ENCODE data around the gene STOX1.

The STOX1 gene

DNA sequence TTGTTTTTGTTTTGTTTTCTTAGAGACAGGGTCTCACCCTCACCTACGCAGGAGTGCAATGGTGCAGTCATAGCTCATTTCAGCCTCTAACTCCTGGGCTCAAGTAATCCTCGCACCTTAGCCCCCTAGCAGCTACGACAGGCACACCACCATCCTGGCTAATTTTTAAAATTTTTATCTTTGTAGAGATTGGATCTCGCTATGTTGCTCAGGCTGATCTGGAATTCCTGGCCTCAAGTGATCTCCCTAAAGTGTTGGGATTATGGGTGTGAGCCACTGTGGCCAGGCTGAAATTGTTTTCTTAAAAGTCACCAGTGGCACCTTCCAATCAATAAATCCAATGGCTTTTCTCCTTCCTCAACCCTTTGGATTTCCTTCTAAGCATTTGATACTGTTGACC, 52.9 kb downstream of the STOX1 start:
- H3K4me2 ChIP-seq (ENCODE audit: low read depth, low read length, poor library complexity, severe bottlenecking): no peak overlapping the region
- H2AFZ ChIP-seq (ENCODE audit: low read depth, low read length, severe bottlenecking): no peak overlapping the region
- TF ChIP-seq, protein P1, sequence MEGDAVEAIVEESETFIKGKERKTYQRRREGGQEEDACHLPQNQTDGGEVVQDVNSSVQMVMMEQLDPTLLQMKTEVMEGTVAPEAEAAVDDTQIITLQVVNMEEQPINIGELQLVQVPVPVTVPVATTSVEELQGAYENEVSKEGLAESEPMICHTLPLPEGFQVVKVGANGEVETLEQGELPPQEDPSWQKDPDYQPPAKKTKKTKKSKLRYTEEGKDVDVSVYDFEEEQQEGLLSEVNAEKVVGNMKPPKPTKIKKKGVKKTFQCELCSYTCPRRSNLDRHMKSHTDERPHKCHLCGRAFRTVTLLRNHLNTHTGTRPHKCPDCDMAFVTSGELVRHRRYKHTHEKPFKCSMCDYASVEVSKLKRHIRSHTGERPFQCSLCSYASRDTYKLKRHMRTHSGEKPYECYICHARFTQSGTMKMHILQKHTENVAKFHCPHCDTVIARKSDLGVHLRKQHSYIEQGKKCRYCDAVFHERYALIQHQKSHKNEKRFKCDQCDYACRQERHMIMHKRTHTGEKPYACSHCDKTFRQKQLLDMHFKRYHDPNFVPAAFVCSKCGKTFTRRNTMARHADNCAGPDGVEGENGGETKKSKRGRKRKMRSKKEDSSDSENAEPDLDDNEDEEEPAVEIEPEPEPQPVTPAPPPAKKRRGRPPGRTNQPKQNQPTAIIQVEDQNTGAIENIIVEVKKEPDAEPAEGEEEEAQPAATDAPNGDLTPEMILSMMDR (IDR thresholded peaks at IDR 0.05; ENCODE audit: insufficient read depth, low read length, poor library complexity, severe bottlenecking): no peak
- TF ChIP-seq EZH2phosphoT487 (conservative IDR thresholded peaks at IDR 0.05; ENCODE audit: low read length): no peak
- H3K9me2 ChIP-seq (replicated peaks; ENCODE audit: insufficient read depth, low read length): no peaks in the 10 kb centered on the region
- no peak overlapping the region for H3K4me3 ChIP-seq (ENCODE audit: insufficient read depth, low read length, poor library complexity, severe bottlenecking)
- no peak overlapping the region for H3K27ac ChIP-seq (ENCODE audit: low read depth, low read length)
- H3K79me2 ChIP-seq (ENCODE audit: insufficient read depth, low read length): no peaks in the 10 kb centered on the region
- no peaks in the 10 kb centered on the region for H3F3A ChIP-seq (ENCODE audit: insufficient read depth)
- H3K9me3 ChIP-seq (ENCODE audit: insufficient read depth, low read length): no peaks in the 10 kb centered on the region
- H3K9ac ChIP-seq (ENCODE audit: low read length): no peak overlapping the region
- no peaks in the 10 kb centered on the region for H3K36me3 ChIP-seq (ENCODE audit: low read length)
- no peaks in the 10 kb centered on the region for H4K20me1 ChIP-seq (ENCODE audit: low read depth, low read length)
- H3K27me3 ChIP-seq (ENCODE audit: low read length): no peaks in the 10 kb centered on the region

DNA sequence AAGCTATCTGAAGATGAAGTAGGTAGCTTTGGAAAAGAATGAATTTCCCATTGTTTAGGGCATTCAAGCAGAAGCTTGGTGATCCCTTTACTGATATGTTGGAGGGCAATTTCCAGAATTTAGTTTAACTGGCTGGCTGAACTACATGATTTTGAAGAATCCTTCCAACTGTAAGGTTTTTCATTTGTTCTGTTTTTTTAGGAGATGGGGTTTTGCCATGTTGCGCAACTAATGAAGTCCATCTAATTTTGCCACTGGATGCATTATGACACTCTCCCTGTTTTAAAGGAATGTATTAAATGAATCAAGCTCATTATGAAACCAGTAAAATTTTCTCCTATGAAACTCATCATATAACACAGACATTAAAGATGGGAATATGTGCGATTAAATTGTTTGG, 67.7 kb downstream of the STOX1 start:
- Histone ChIP-seq H2AFZ (ENCODE audit: low read depth, low read length, severe bottlenecking) (no peak overlapping the region), H3K9ac (ENCODE audit: low read length) (no peak overlapping the region), H3K4me2 (ENCODE audit: low read depth, low read length, poor library complexity, severe bottlenecking) (no peak overlapping the region), H3K9me2 (replicated peaks; ENCODE audit: insufficient read depth, low read length) (no peaks in the 10 kb centered on the region), H4K20me1 (ENCODE audit: low read depth, low read length) (no peaks in the 10 kb centered on the region), H3K36me3 (ENCODE audit: low read length) (no peaks in the 10 kb centered on the region), H3K4me3 (ENCODE audit: insufficient read depth, low read length, poor library complexity, severe bottlenecking) (no peak overlapping the region), H3K27me3 (ENCODE audit: low read length) (no peaks in the 10 kb centered on the region), H3F3A (ENCODE audit: insufficient read depth) (peaks cover 4% of the 10 kb centered on the region), H3K27ac (ENCODE audit: low read depth, low read length) (no peak overlapping the region), H3K9me3 (ENCODE audit: insufficient read depth, low read length) (no peaks in the 10 kb centered on the region), H3K79me2 (ENCODE audit: insufficient read depth, low read length) (no peaks in the 10 kb centered on the region)
- TF ChIP-seq EZH2phosphoT487 (conservative IDR thresholded peaks at IDR 0.05; ENCODE audit: low read length): no peak
- TF ChIP-seq, protein P1 (IDR thresholded peaks at IDR 0.05; ENCODE audit: insufficient read depth, low read length, poor library complexity, severe bottlenecking): no peak

DNA sequence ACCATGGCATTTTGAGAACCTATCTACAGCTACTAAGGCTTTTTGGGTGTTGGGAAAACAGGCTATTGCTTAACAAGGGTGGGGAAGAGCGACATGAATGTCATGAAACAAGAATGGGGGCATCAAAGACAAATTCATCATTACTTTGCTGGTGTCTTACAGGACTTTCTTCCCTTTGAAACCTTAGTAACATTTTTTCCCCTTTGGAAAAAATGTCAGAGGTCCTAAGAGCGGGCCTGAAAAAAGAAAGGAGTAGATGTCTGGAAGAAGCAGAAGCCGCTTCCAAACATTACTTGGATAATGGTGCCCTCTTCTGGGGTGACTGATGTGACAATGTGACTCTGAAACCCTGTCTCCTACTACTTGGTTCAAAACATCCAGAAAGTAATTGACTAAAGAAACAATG, 70.0 kb downstream of the STOX1 start:
- H3K9ac ChIP-seq (ENCODE audit: low read length): no peak overlapping the region
- H3K27ac ChIP-seq (ENCODE audit: low read depth, low read length): no peak overlapping the region
- H3F3A ChIP-seq (ENCODE audit: insufficient read depth): peaks cover 11% of the 10 kb centered on the region
- H3K9me3 ChIP-seq (ENCODE audit: insufficient read depth, low read length): no peaks in the 10 kb centered on the region
- no peak overlapping the region for H3K4me2 ChIP-seq (ENCODE audit: low read depth, low read length, poor library complexity, severe bottlenecking)
- no peaks in the 10 kb centered on the region for H4K20me1 ChIP-seq (ENCODE audit: low read depth, low read length)
- no peaks in the 10 kb centered on the region for H3K27me3 ChIP-seq (ENCODE audit: low read length)
- H3K36me3 ChIP-seq (ENCODE audit: low read length): no peaks in the 10 kb centered on the region
- TF ChIP-seq, protein P1 (IDR thresholded peaks at IDR 0.05; ENCODE audit: insufficient read depth, low read length, poor library complexity, severe bottlenecking): no peak
- no peak for TF ChIP-seq EZH2phosphoT487 (conservative IDR thresholded peaks at IDR 0.05; ENCODE audit: low read length)
- no peak overlapping the region for H2AFZ ChIP-seq (ENCODE audit: low read depth, low read length, severe bottlenecking)
- H3K9me2 ChIP-seq (replicated peaks; ENCODE audit: insufficient read depth, low read length): no peaks in the 10 kb centered on the region
- H3K4me3 ChIP-seq (ENCODE audit: insufficient read depth, low read length, poor library complexity, severe bottlenecking): no peak overlapping the region
- H3K79me2 ChIP-seq (ENCODE audit: insufficient read depth, low read length): peaks cover 12% of the 10 kb centered on the region

Measured in SU-DHL-6 (cell line).